ENCODE measurements around the gene EPHA6. TPM values are rescaled to one million over a fixed set of nuclear protein-coding genes. Genes with fewer than 3 reads are reported as not detected.

Gene EPHA6
- total RNA-seq, 4 donors from 2014 or later = 2.1 to 7.0 (median 5.8) TPM

DNA sequence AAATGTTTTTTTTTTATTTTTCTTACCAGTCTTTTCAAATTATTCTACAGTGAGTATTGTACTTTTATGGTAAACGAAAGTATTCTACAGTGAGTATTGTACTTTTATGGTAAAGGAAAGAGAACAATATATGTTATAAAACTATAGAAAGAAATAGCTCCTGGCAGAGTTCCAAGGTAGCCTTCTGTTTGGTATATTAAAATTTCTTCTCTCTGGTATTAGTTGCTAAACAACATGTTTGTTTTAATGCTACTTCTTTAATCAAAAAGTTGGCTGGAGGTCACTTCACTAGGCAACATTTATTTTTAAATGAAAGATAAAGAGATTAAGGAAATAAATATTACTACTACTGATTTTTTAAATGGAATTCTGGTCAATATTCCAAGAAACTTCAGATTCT, 841.6 kb downstream of the EPHA6 start:
- no peak overlapping the region for H3K4me3 ChIP-seq (replicated peaks in 1 of 3)
- H3K27ac ChIP-seq = no peak overlapping the region
- intact Hi-C loops (cut with DNase I) = no loop called here
- no peaks in the 10 kb centered on the region for H3K4me1 ChIP-seq
- no peak for DNase-seq
- no peaks in the 10 kb centered on the region for H3K36me3 ChIP-seq
- WGBS, 2 donors = 86 to 90% methylated on average over 1 of the region's 1 CpG
- no peaks in the 10 kb centered on the region for H3K9me3 ChIP-seq
- TF ChIP-seq, protein P1, sequence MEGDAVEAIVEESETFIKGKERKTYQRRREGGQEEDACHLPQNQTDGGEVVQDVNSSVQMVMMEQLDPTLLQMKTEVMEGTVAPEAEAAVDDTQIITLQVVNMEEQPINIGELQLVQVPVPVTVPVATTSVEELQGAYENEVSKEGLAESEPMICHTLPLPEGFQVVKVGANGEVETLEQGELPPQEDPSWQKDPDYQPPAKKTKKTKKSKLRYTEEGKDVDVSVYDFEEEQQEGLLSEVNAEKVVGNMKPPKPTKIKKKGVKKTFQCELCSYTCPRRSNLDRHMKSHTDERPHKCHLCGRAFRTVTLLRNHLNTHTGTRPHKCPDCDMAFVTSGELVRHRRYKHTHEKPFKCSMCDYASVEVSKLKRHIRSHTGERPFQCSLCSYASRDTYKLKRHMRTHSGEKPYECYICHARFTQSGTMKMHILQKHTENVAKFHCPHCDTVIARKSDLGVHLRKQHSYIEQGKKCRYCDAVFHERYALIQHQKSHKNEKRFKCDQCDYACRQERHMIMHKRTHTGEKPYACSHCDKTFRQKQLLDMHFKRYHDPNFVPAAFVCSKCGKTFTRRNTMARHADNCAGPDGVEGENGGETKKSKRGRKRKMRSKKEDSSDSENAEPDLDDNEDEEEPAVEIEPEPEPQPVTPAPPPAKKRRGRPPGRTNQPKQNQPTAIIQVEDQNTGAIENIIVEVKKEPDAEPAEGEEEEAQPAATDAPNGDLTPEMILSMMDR (IDR thresholded peaks at IDR 0.05) = no peak
- TF ChIP-seq POLR2A (IDR thresholded peaks at IDR 0.05) = no peak
- no peaks in the 10 kb centered on the region for H3K27me3 ChIP-seq

DNA sequence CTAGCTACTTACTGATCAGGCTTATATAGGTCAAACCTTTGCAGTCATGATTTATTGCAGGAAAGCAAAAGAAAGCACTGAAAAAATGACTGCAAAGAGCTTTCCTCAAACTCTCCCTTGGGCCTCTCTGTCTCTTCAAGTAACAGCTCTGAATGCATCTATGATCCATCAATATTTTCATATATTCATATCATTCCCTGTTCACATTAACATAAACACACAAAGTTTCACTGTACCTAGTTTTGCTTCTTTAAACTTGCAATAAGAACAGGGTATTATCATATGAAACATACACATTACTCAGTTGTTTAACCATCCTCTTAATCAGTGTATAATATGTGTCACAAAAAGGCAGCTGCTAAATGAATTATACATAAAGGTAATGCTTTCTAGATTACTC, 842.2 kb downstream of the EPHA6 start:
- intact Hi-C loops (cut with DNase I) = no loop called here
- Histone ChIP-seq H3K36me3 (no peaks in the 10 kb centered on the region), H3K9me3 (no peaks in the 10 kb centered on the region), H3K4me3 (replicated peaks in 1 of 3) (no peak overlapping the region), H3K4me1 (no peaks in the 10 kb centered on the region), H3K27ac (no peak overlapping the region), H3K27me3 (no peaks in the 10 kb centered on the region)
- no peak for DNase-seq
- TF ChIP-seq, protein P1 (IDR thresholded peaks at IDR 0.05) = no peak
- no peak for TF ChIP-seq POLR2A (IDR thresholded peaks at IDR 0.05)

DNA sequence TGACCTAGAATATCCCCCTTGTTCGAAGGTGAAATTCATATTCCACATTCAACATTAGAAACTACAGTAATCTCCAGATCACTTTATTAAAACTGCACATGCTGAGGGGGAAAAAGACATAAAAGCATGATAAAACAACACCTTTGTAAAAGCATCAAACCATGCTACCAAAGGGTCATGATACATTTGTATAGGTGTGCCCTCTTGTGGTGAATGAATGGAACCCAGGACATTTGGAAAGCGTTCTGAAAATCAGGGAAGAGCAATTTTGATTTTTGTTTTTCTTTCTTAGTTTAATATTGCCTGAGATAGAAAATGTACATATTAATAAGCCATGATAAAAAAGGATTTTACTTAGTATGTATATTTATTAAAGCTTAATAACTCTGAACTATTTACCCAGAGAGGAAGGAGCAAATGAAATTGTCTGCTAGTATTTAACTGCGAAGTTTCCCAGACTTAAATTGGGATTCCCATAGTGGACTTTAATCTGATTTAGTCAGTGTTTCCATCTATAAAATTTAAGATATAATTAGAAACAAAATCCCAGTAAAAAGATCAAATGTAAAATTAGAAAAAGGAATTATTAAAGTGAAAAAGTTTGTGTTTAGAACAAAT, 844.4 kb downstream of the EPHA6 start:
- Histone ChIP-seq H3K4me3 (replicated peaks in 1 of 3) (no peak overlapping the region), H3K27ac (no peak overlapping the region), H3K27me3 (no peaks in the 10 kb centered on the region), H3K36me3 (no peaks in the 10 kb centered on the region), H3K4me1 (no peaks in the 10 kb centered on the region), H3K9me3 (no peaks in the 10 kb centered on the region)
- DNase-seq = no peak
- intact Hi-C loops (cut with DNase I) = no loop called here
- TF ChIP-seq POLR2A (IDR thresholded peaks at IDR 0.05) = no peak
- TF ChIP-seq, protein P1 (IDR thresholded peaks at IDR 0.05) = peak; percentile 16 to 71 (median 46)
- WGBS, 2 donors = 42 to 45% methylated on average over 3 of the region's 3 CpGs

DNA sequence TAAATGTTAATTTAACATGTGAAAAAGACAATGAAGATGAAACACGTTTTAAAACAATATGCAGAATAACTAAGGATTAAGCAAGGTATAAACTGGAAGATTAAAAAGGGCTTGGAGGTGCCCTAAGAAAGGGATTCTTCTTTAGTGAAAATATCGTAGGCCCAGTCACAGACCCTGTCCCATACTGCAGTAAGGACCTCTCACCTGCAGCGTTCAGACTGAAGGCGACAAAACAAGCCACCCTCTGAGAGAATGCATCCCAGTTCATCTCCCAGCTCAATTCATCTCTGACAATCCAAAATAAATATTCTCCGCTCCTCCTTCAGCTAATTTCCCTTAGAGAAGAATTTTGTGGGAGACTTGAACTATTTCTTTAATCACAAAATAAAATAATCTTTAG, 847.9 kb downstream of the EPHA6 start:
- DNase-seq = no peak
- no peaks in the 10 kb centered on the region for H3K9me3 ChIP-seq
- no peaks in the 10 kb centered on the region for H3K4me1 ChIP-seq
- 75 to 76% methylated on average over 5 of the region's 5 CpGs for WGBS, 2 donors
- H3K27ac ChIP-seq = no peak overlapping the region
- TF ChIP-seq, protein P1 (IDR thresholded peaks at IDR 0.05) = no peak
- TF ChIP-seq POLR2A (IDR thresholded peaks at IDR 0.05) = no peak
- no peak overlapping the region for H3K4me3 ChIP-seq (replicated peaks in 1 of 3)
- intact Hi-C loops (cut with DNase I) = no loop called here
- no peaks in the 10 kb centered on the region for H3K27me3 ChIP-seq
- no peaks in the 10 kb centered on the region for H3K36me3 ChIP-seq

DNA sequence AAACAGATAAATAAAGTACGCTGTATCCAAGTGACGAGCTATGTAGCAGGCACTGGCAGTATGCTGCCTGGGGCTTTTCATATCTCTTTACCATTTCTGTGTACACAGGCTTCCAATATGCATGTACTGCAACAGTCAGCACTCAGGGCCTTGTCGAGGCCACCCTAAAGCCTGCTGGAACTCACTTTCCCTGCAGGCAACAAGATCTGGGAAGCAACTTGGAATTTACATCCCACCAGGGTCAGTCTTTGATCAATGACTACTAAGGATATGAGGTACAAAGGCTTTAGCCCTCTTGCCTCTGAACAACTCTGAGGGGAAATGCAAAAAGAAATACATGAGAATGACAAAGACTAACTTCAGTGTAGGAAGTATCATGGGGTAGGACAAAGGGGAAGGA, 848.4 kb downstream of the EPHA6 start:
- H3K4me1 ChIP-seq = no peaks in the 10 kb centered on the region
- TF ChIP-seq POLR2A (IDR thresholded peaks at IDR 0.05) = no peak
- TF ChIP-seq, protein P1 (IDR thresholded peaks at IDR 0.05) = no peak
- H3K4me3 ChIP-seq (replicated peaks in 1 of 3) = no peak overlapping the region
- 64 to 68% methylated on average over 3 of the region's 3 CpGs for WGBS, 2 donors
- no peak overlapping the region for H3K27ac ChIP-seq
- intact Hi-C loops (cut with DNase I) = no loop called here
- no peaks in the 10 kb centered on the region for H3K9me3 ChIP-seq
- no peaks in the 10 kb centered on the region for H3K27me3 ChIP-seq
- no peak for DNase-seq
- no peaks in the 10 kb centered on the region for H3K36me3 ChIP-seq
